Inferior parietal cortex (tissue), 1 donor: ENCODE data around the gene HGFAC.

Source experiments
- DNase-seq: peaks from one replicate; pipeline ENCODE4 v3.0.0-alpha.2; 2016; ENCODE audit errors: extremely low spot score

The HGFAC gene

DNA sequence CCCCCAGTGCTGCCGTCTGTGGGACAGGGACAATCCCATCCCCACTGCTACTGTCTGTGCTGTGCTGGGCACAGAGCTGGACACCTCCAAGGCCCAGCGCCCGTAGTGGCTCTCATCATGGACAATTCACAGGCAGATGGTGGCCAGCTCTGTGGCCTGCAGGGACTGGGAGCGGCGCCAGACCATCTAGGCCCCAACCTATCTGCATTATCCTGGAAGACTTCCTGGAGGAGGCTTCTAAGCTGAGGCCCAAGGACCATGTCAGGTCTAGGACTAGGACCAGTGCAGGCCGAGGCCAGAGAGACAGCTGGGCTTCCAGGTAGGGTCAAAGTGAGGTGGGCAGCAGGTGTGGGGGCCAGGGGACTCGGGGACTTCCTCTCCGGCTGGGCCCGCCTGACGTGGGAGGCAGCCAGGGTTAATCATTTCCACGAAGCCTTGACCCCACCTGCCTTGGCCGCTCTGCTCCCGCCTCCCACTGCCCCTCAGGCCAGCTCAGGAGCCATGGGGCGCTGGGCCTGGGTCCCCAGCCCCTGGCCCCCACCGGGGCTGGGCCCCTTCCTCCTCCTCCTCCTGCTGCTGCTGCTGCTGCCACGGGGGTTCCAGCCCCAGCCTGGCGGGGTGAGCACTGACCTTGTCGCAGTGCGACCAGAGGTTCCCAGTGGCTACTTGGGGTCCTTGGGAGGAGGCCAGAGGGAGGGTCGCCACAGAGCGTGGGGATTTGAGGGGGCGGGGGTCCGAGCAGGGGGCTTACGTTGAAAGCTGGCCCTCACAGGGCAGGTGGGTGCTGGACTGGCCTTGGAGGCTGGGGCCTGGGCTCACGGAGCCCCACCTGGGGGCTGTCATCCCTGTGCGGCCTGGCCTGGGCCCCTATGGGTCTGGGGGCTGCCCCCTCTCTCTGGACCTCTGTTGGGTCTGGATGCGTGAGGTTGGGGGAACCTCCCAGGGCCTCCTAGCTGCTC is at the start of gene HGFAC:
TSS of gene HGFAC (plus strand) at position 468 of the 959 bp plus-strand sequence. CDS start at position 502, 34 bp downstream.
- DNase-seq, result no peak

- no peak for DNase-seq
These were observed 49.4 kb upstream of the HGFAC start for GRCh38 chr4:3392321-3392720.

DNA sequence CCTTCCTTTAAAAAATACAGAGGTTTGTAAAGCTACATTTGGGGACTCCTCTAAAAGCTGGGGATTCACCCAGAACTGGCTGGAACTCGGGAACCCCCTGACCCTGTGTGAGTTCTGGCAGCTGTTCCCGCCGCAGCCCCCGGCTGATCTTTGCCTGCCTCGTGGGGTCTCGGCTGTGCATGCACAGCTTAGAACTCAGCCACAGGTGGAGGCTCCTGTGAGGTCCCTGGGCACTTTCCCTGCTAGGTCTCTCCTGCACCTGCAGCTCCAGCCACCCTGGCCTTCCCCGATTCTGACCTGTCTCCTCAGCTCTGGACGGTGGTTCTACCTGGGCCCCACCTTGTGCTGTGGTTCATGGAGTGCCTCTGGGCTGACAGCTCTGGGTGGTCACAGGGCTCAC is 48.6 kb upstream of the HGFAC start:
- DNase-seq, result no peak

GRCh38 chr4:3396600-3396999 is 45.2 kb upstream of the HGFAC start:
- DNase-seq, result no peak

GRCh38 chr4:3397128-3397527 is 44.6 kb upstream of the HGFAC start:
- no peak for DNase-seq

DNA sequence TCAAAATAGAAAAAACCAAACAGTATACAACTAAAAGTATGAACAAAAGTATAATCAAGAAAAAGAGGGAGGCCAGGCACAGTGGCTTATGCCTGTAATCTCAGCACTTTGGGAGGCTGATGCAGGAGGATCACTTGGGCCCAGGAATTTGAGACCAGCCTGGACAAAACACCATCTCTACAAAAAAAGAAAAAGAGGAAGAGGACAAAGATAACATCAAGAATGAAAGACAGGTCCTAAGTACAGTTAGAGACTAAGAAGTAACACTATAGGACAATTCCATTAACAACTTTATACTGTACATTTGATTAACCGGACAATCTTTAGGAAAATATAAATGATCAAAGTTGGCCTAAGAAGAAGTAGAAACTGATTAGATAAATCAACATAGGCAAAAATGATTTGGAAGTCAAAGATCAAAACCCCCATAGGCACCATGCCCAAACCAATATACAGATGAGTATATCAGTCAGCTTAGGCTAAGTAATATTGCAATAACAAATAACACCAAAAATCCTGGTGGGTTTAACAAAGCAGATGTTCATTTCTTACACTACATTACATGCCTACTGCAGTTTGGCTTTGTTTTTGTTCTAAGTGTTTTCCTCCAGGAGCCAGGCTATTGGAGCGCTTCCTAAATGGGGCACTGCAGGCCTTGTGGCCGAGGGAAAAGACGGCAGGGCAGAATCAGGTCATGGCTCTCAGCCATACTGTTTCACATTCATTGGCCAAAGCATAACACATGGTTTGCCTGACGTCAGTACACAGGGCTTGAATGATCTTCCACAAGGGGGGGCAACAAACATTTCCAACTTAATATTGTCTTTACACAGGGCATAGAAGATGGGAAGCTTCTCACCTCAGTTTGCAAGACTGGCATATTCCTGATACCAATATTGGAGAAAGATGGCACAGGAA is 42.2 kb upstream of the HGFAC start:
- DNase-seq, result no peak

- no peak for DNase-seq
These were observed 40.2 kb upstream of the HGFAC start for GRCh38 chr4:3401436-3402171.

- no peak for DNase-seq
These were observed 39.0 kb upstream of the HGFAC start for GRCh38 chr4:3402491-3403347.

GRCh38 chr4:3403348-3403906 is 38.3 kb upstream of the HGFAC start:
- DNase-seq, result no peak

DNA sequence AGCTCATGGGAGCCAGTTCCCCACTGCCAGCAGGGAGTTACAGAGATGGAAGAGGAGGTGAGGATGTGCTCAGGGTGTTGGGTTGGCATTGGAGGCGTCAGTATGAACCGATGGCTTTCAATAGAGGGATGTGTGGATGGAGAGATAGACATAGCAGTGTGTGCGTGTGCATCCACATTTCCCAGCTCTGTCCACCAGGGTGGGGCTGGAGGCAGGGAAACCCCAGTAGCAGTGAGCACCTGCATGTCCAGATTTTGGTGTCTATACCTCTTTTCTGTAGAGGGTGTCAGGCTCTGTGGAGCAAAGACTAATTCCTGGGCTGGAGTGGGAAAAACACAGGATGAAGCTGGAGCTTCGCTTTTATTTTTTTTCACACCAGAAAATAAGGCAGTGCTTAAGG is 37.2 kb upstream of the HGFAC start:
- no peak for DNase-seq

DNA sequence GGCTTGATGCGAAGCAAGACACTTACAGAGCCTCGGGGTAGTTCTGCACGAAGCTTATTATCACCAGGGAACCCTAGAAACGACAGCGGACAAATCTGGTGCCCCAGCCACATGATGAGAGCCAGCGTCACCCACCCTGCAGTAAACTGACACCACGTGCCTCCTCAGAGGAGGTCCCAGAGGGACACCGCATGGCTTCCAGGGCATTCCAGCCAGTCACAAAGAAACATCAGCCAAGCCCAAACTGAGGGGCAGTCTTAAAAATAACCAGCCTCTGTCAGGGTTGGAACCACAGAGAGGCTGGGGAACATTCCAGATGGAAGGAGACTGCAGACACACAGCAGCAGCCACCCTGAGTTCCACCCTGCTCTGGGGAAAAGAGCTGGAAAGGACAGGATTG is 36.6 kb upstream of the HGFAC start:
- no peak for DNase-seq

- no peak for DNase-seq
These were observed 35.7 kb upstream of the HGFAC start for GRCh38 chr4:3406021-3406420.

- no peak for DNase-seq
These were observed 35.3 kb upstream of the HGFAC start for GRCh38 chr4:3406431-3406830.

GRCh38 chr4:3407171-3407771 is 34.5 kb upstream of the HGFAC start:
- DNase-seq, result no peak

- no peak for DNase-seq
These were observed 33.6 kb upstream of the HGFAC start for GRCh38 chr4:3407930-3408792.

GRCh38 chr4:3408793-3409330 is 32.9 kb upstream of the HGFAC start:
- no peak for DNase-seq

GRCh38 chr4:3409571-3410091 is 32.1 kb upstream of the HGFAC start:
- DNase-seq, result no peak

GRCh38 chr4:3410401-3411135 is 31.2 kb upstream of the HGFAC start:
- DNase-seq, result no peak
